ELF-1 (cell line): Measurements from ENCODE around the gene MYL4.
"Not testable (repeated sequence)": the region's sequence is repeated elsewhere in the genome, so short reads cannot be mapped to it uniquely, and the experiment has no call there.

Source experiments
- DNase-seq: peaks from one replicate; pipeline ENCODE4 v3.0.0-alpha.2; 2016; ENCODE audit warnings: low read depth, low spot score

The MYL4 gene

GRCh38 chr17:47221154-47221553 lies 12.0 kb downstream of the MYL4 start:
- no peak for DNase-seq

DNA sequence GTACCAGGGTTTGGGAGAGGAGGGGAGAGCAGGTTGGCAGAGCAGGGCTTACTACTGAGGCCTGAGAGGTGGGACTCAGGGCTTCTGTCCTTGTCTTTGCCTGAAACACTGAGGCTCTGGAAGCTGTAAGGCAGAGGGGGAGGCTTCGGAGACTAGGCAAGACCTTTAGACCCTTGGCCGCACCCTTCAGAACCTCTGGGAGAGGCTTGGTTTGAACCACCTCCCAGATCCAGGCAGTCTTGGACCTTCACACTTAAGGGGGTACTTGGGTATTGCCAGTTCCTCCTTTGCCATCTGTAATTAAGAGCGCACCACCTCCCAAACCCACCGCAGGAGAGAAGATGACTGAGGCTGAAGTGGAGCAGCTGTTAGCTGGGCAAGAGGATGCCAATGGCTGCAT lies 12.9 kb downstream of the MYL4 start:
- no peak for DNase-seq

- no peak for DNase-seq
Measured at GRCh38 chr17:47223007-47223406, 13.9 kb downstream of the MYL4 start.

DNA sequence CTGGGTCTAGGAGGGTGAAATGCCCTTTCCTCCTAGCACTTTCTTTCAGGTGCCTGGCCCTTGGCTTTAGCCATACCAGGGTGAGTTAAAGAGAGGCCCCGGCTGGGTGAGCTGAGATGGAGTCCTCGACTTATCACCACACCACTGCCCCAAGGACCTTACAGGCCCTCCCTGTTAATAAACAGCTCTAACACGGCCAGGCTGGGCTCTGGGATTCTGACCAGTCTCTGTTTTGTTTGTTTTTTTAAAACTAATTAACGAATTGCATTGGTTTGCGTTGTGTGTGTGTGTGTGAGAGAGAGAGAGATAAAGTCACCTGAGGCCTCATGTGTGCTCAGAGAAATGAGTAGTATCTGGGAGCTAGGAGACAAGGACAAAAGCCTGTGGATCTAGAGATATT lies 14.3 kb downstream of the MYL4 start:
- no peak for DNase-seq

- not testable (repeated sequence) for DNase-seq
Measured at GRCh38 chr17:47224077-47224476, 14.9 kb downstream of the MYL4 start.

DNA sequence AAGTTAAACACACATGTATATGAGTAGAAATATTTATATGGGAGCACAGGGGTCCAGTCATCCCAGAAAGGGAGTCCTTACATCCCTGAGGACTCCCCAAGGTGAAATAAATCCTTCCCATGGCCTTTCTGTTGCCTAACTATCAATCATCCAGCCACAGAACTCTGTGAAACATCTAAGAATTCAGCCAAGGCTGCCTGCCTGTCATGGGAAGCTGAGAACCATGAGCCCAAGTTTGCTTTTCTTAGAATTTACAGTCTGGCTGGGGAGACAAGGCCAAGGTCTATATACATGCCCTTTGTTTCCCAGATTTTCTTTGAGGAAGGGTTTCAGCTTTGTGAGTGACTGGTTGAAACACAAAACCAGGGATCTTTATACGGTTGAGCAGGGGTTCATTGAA lies 15.8 kb downstream of the MYL4 start:
- no peak for DNase-seq

DNA sequence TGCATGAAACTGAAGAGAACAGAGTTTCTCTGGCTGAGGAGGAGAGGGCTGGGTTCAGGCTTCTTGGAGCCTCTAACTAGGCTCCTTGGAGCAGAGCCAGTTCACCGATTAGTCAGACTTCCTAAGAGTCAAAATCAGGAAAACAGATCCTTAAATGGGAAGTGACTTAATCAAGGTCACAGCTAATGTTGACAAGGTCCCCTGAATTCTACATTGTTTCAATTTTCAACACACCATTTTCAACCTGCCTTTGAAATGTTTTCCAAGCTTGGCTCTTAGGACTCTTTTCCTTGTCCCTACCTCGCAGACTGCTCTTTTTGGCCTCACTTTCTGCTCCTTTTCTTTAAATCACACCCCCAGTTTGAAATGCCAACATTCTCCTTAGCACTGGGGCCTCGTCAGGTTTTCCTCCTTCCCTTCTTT lies 16.3 kb downstream of the MYL4 start:
- DNase-seq: no peak

DNA sequence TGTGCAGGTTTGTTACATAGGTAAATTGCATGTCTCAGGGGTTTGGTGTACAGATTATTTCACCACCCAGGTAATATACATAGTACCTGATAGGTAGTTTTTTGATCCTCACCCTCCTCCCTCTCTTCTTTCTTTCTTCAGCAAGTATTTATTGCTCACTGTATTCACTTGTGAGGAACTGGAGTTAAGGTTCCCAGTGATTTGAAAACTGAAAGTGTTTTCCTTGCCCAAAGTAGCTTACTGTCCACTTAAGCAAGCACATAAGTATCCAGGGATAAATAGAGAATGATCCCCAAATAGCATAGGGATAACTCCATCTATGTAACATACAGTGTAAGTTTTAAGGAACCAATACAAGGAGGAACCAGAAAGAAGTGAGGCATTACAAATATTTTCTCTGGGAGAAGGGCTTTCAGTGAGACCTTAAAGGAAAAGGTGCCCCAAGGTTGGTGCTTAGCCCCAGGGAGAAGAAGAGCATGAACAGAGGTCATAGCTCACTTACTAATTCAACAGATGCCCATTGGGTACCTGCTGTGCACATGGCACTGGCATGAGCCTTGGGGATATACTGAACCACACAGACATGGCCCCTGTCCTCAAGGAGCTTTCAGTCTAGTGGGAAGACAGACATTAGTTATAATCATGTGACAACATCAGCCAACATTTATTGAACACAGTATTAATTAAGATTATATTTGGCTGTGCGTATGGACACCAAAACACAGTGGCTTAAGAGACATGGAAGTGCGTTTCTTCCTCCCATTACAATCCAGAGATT lies 17.0 kb downstream of the MYL4 start:
- no peak for DNase-seq

- DNase-seq: no peak
Measured at GRCh38 chr17:47227862-47228261, 18.7 kb downstream of the MYL4 start.

DNA sequence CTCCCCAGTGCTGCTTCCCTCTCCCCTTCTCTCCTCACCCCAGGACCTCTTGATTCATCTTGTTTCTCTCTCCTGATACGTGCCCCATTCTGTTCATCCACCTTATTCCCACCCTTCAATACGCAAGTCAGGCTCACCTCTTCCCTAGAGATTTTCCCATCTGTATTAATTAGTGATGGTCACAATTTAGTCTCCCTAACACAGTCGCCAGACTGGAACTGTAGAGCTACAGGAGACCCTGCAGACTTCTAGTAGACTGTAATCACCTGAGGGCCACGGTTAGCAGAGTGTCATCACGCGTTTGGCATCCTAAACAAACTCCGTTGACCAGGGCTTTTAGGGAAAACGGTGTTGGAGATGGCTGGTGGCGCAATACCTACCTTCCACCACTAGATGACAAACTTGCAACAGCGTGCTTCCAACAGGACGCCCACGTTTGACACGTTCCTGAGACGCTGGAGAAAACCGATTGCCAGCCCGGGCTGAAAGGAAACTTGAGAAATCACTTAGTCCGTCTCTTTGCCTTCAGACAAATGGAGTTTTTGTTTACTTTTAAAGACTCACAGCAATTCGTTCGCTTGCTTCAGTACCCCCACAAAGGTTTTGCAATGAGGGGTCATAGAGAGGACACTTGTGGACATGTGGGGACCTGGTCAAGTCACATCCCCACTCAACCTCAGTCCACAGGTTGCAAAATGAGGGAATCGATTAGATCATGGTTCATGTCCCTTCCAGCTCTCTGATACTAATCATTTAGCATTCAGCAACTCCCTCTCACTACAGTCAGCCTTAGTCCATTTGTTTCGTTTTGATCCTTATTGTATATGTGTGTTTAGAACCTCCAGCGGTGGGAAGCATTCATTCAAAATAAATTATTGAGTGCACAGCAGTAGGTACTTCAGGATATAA lies 20.6 kb downstream of the MYL4 start:
- peak; percentile 96 for DNase-seq

DNA sequence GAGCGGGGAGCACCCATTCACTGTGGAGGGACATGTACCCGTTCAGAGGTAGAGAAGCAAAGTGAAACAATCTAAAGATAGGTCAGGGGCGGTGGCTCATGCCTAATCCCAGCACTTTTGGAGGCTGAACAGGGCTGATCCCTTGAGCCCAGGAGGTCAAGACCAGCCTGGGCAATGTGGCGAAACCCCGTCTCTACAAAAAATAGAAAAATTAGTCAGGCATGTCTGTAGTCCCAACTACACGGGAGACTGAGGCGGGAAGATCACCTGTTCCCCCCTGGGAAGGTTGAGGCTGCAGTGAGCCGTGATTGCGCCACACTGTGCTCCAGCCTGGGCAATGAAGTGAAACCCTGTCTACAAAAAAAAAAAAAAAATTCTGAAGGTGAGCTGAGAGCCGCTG lies 21.7 kb downstream of the MYL4 start:
- no peak for DNase-seq

DNA sequence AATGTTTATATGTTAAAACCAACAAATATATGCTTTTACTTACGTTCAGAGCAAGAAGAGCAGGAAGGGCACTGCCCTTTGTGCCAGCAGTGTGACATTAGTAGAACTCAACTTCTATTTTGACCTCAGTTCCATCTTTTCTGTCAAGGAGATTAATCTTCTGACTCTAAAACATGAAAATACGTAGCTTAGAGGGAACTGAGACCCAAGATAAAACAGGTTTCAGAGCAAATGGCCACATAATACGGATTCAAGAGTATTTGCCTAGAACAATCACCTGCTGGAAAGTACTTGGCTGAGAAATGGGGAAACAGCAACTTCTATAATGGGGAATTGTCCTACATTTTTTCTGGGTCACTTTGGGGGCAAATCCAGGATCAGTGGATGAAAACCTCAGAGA lies 22.2 kb downstream of the MYL4 start:
- DNase-seq: no peak

- no peak for DNase-seq
Measured at GRCh38 chr17:47231866-47232265, 22.7 kb downstream of the MYL4 start.

DNA sequence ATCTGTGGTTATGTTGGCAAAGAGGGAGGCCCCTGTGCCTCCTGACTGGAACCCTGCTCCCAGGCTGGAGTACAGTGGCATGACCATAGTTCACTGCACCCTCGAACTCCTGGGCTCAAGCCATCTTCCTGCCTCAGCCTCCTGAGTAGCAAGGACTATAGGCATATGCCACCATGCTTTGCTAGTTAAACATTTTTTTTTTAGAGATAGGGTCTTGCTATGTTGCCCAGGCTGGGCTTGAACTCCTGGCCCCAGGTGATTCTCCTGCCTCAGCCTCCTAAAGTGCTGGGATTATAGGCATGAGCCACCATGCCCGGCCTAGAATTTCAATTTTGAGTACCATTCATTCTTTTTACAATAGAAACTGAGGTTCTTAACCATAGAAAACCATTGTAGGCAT lies 23.3 kb downstream of the MYL4 start:
- no peak for DNase-seq

DNA sequence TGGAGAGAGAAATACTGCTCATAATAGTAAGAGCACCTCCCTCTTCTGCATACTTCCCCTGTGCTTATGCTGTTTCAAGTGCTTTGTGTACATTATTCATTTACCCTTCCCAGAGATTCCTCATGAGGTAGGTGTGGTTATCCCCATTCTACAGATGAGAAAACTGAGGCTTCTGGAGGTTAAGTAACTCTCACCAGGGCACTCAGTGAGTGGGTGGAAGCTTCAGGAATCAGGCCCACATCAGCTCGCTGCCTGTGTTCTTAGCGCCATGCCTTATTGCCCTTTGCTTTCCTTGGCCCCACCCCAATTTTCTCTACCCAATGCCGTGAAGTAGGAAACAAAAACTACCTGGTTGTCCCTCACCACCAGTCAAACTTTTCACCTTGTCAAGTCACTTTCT lies 26.4 kb downstream of the MYL4 start:
- DNase-seq: no peak

GRCh38 chr17:47235923-47236322 lies 26.8 kb downstream of the MYL4 start:
- DNase-seq: no peak

DNA sequence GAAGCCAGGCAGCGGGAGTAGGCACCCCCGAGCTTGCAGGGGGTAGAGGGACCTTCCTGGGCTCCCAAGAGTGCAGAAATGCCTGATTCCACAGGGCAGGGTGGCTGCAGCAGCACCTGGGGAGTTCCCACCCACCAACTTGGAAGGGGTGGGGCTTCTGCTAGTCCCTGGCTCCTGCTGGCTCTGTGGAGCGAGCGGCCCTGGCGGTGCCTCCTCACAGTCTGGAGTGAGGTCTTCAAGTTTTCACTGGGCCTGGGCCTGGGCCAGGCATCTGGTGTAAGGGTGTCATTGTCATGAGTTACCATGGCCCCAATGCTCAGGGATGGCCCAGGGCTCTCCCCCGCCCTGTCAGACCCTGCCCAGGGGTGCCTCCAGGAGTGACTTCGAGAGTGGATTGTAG lies 28.7 kb downstream of the MYL4 start:
- DNase-seq: no peak

DNA sequence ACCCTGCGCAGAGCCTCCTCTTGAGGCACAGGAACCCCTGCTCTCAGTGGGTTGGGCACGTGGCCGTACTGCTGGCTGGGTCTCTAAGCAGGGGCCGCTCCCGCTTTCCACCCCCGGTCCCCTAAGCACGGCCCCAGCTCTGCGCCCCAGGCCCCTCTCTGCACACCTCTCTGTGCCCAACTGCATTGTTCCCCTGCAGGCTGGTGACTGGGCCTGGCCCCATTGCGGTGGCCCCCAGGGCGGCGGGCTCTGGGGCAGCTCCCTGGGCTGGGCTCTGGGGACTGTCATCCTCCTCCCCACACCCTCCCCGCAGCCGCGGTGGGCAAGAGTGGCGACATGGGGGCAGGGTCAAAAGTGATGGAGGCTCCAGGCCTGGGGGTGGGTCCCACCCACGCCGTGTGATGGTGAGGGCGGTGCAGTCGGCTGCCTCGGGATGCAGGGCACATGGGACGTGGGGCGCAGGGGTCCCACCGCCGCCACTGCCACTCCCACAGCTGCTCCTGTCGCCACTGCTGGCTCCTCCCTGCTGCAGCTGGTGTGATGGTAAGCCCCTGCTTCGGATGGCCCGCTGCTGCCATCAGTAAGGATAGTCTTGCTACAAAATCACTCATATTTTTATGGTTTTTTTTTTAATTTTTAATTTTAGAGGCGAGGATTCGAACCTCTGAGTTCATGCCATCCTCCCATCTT lies 29.3 kb downstream of the MYL4 start:
- no peak for DNase-seq

DNA sequence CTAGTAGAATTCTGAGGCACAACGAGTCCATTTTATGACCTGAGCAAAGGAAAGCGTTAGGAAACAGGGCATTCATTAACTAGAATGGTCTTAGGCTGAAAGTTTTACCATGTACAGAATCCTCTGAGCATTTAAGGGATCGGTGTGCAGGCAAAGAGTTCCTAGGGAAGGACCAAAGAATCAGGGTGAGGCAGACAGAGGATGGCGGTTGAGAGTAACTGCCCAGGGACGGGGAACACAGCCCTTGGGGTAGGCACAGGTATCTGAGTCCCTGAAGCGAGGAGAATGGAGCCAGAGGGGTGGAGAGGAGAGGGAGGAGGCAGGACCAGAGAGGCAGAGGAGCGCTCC lies 30.4 kb downstream of the MYL4 start:
- no peak for DNase-seq

DNA sequence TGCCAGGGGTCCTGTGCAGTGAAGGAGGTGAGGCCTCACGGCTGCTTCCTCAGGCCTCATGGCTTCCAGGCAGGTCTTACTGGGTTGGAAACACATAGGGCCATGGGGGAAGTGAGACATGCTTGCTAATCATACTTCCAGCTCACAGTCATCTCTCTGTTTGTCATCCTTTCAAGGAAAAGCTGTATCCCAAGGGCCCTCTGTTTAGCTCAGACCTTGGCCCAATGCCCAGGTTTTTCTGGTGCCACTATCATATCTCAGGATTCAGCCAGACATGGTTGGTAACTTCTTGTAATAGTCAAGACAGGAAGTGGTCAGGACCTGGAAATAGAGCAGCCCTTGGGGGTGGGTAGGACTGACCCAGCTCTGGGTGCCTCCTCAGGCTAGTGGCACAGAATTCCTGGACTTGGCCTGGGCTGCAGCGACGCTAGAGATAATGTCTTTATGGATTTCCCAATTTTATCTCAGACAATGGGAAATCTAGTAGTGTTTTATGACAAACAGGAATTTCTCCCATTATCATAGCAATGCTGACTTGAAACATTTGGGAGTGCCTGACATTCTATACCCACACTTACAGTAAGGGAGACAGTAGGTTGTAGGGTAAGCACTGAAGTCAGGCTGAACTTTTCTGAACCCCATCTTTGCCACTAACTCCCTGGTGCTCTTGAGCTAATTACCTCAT lies 31.0 kb downstream of the MYL4 start:
- no peak for DNase-seq

DNA sequence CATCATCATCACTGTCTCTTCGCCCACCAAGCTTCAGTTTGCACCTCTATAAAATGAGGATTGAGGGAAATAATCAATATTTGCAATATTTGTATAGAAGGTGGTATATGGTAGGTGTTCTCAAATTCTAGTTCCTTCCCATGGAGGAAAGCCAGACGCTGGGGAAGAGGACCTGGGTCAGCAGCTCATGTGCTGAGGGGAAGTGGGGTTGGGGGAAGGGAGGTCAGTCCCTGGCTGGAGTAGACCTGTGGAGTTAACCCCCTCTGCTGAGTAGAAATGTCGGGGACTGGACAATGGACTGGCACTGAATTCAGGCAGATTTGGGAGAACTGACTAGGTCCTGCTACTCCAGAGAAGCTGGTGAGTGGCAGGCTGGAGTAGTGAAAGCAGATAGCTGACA lies 31.7 kb downstream of the MYL4 start:
- DNase-seq: no peak

- no peak for DNase-seq
Measured at GRCh38 chr17:47242648-47243047, 33.5 kb downstream of the MYL4 start.
